ENCODE results near the gene SH3GL3.

SH3GL3 gene

GRCh38 chr15:83574345-83574744, 127.2 kb downstream of the SH3GL3 start:
- TF ChIP-seq ZFX (IDR thresholded peaks at IDR 0.05; ENCODE audit: borderline replicate concordance) (no peak), CTCF (IDR thresholded peaks at IDR 0.05) (no peak)
- H3K27ac ChIP-seq = no peak overlapping the region

- H3K27ac ChIP-seq = no peak overlapping the region
- TF ChIP-seq CTCF (IDR thresholded peaks at IDR 0.05) (no peak), ZFX (IDR thresholded peaks at IDR 0.05; ENCODE audit: borderline replicate concordance) (no peak)
Observed at GRCh38 chr15:83578691-83579090, 131.6 kb downstream of the SH3GL3 start.

- no peak overlapping the region for H3K27ac ChIP-seq
- no peak for TF ChIP-seq ZFX (IDR thresholded peaks at IDR 0.05; ENCODE audit: borderline replicate concordance)
Observed at GRCh38 chr15:83581381-83581780, 134.2 kb downstream of the SH3GL3 start.

- H3K27ac ChIP-seq = no peak overlapping the region
- TF ChIP-seq ZFX (IDR thresholded peaks at IDR 0.05; ENCODE audit: borderline replicate concordance) (no peak), CTCF (IDR thresholded peaks at IDR 0.05) (no peak)
Observed at GRCh38 chr15:83582381-83582780, 135.2 kb downstream of the SH3GL3 start.

GRCh38 chr15:83585601-83586335, 138.6 kb downstream of the SH3GL3 start:
- TF ChIP-seq CTCF (IDR thresholded peaks at IDR 0.05) (no peak), ZFX (IDR thresholded peaks at IDR 0.05; ENCODE audit: borderline replicate concordance) (no peak)
- H3K27ac ChIP-seq = no peak overlapping the region

GRCh38 chr15:83587091-83587490, 139.9 kb downstream of the SH3GL3 start:
- no peak overlapping the region for H3K27ac ChIP-seq
- no peak for TF ChIP-seq CTCF (IDR thresholded peaks at IDR 0.05)
- no peak for TF ChIP-seq ZFX (IDR thresholded peaks at IDR 0.05; ENCODE audit: borderline replicate concordance)

GRCh38 chr15:83588441-83588840, 141.3 kb downstream of the SH3GL3 start:
- no peak overlapping the region for H3K27ac ChIP-seq
- no peak for TF ChIP-seq CTCF (IDR thresholded peaks at IDR 0.05)
- TF ChIP-seq ZFX (IDR thresholded peaks at IDR 0.05; ENCODE audit: borderline replicate concordance) = no peak

Measured in 22Rv1 (cell line).